Heart right ventricle (tissue), 16 donors: ENCODE measurements around the gene PLAC8L1. TPM values are rescaled to one million over a fixed set of nuclear protein-coding genes. Genes with fewer than 3 reads are reported as not detected.

ENCODE experiments used
- ATAC-seq, 8 donors: fragments of 200-7000 bp; cut with Tn5 transposase; one replicate each; pipeline ENCODE4 v1.9.1; 2020; ENCODE audit warnings: mild to moderate bottlenecking in 8 of 8, moderate library complexity in 8 of 8, moderate number of reproducible peaks in 1 of 8
- DNase-seq, 2 donors: peaks; one replicate each; pipeline ENCODE4 v3.0.0-alpha.2; 2020
- H3K27ac ChIP-seq, 10 donors: fragments of 200-600 bp; sonication (generic) in 2 of 10; one replicate each; pipeline versions ENCODE4 v1.5.0 to v1.8.0; 2020 to 2022; ENCODE audit warnings: mild to moderate bottlenecking in 3 of 10
- H3K27me3 ChIP-seq, 7 donors: fragments of 200-600 bp; one replicate each; pipeline ENCODE4 v1.8.0; 2021 to 2022; ENCODE audit warnings: mild to moderate bottlenecking in 2 of 7
- H3K36me3 ChIP-seq, 9 donors: fragments of 200-600 bp; sonication (generic) in 1 of 9; one replicate each; pipeline versions ENCODE4 v1.5.0 to v1.8.0; 2020 to 2022; ENCODE audit warnings: mild to moderate bottlenecking in 2 of 9
- H3K4me1 ChIP-seq, 9 donors: fragments of 200-600 bp; sonication (generic) in 1 of 9; one replicate each; pipeline versions ENCODE4 v1.5.0 to v1.8.0; 2020 to 2022; ENCODE audit warnings: mild to moderate bottlenecking in 4 of 9
- H3K4me3 ChIP-seq, 10 donors: fragments of 200-600 bp; sonication (generic) in 2 of 10; one replicate each; pipeline versions ENCODE4 v1.5.0 to v1.8.0; 2020 to 2022; ENCODE audit warnings: mild to moderate bottlenecking in 7 of 10, moderate library complexity in 2 of 10
- H3K9me3 ChIP-seq, 11 donors: fragments of 200-600 bp in 10 of 11; sonication (generic) in 2 of 11; one replicate each; pipeline versions ENCODE4 v1.5.0 to v1.8.0; 2013 to 2022; ENCODE audit warnings: mild to moderate bottlenecking in 2 of 11, control low read depth in 1 of 11, moderate library complexity in 1 of 11
- WGBS, 2 donors: extraction: QIAGEN DNeasy Blood & Tissue Kit; methylation state at CpG; one replicate each; pipeline ENCODE4 v1.1.7; 2013; ENCODE audit warnings: inconsistent platforms in 1 of 2; 5-methylcytosine and 5-hydroxymethylcytosine counted together
- intact Hi-C, 10 donors: fragments of 100-400 bp; cut with DNase I; formaldehyde crosslinking; loops; one replicate each; pipeline versions ENCODE4 v1.11.1 to v1.14.2; 2022
- polyA plus RNA-seq, 2 donors: library from polyadenylated mRNA; stranded (reverse); fragments of 200-250 nt; gene quantifications; one replicate each; pipeline ENCODE4 v1.2.3, GENCODE V29; 2013
- total RNA-seq, 10 donors: library from RNA; stranded (reverse); fragmentation: NEBNext Ultra II Directional in 3 of 10; extraction: Animal tissue kit (Norgen Biotek cat#: 25700) in 3 of 10; gene quantifications; one replicate each; pipeline versions ENCODE4 v1.2.1 to v1.2.4, GENCODE V29; 2021 to 2023
- TF ChIP-seq, protein P1 (sequence below), 9 donors: fragments of 200-600 bp; sonication (generic) in 2 of 9; IDR thresholded peaks; one replicate each; pipeline versions ENCODE4 v1.5.0 to v1.8.0; 2021 to 2022; ENCODE audit warnings: antibody characterized with exemption in 9 of 9, mild to moderate bottlenecking in 5 of 9, moderate library complexity in 1 of 9
- donor health status: Arrhythmogenic right ventricular cardiomyopathy.
- donor health status: ischemic (EF 13 %, LVEDD 7.1; RV severe dilation, severe dysfunction).
- donor health status: healthy with polysubstance abuse.
- donor health status: DM: no; HTN: yes; CAD: no.
- donor health status: DM: no; HTN: no; CAD: no.
- donor health status: ischemic (EF 25% LVEDD 6.9; RV normal size, moderate dysfunction).
- donor health status: ischemic (EF 25% LVEDD 5.7; RV mildly dilated, moderate dysfunction).
- donor health status: healthy.
- donor health status: DM: yes; HTN: yes; CAD: no.
- donor health status: Ischemic cardiomyopathy.
- donor health status: ischemic (EF 35%, LVEDD 5.7; RV mildly dilated, moderate dysfunction).
- donor health status: nonischemic (EF 11% LVEDD 7.7; RV severe dilation, severe dysfunction).
- donor health status: DM: yes; HTN: yes; CAD: no.
- donor health status: PGD.
- donor health status: ischemic (EF 29% LVEDD 5.4; RV normal size, mild dysfunction).
- donor health status: nonischemic (EF 23%, LVEDD 6.1; RV moderate dilation, normal function).

PLAC8L1 gene
- total and polyA plus RNA-seq, 12 donors: 0.16 to 0.98 (median 0.56) TPM; not detected in 7

DNA sequence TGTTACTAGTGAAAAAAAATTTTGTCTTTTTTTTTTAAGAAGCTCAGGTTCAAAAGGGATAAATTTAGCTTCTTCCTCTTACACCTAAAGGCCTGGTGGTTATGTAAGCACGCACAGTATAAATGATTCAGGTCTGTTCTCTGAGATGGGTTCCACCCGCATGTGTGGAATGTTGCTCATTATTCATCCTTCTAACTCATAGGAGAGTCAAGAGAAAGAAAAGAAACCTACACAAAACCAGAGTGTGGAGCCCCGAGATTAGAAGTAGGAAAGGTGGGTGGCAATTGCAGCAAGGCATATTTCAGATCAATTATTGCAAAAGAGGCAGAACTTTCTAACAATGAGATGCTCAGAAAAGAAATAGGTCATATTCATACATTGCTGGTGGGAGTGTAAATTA lies 13.5 kb downstream of the PLAC8L1 start:
- DNase-seq (no peak), ATAC-seq (no peak)
- Histone ChIP-seq H3K27me3 (no peaks in the 10 kb centered on the region), H3K36me3 (no peaks in the 10 kb centered on the region), H3K4me1 (no peaks in the 10 kb centered on the region), H3K27ac (no peak overlapping the region), H3K4me3 (no peak overlapping the region), H3K9me3 (no peaks in the 10 kb centered on the region)
- intact Hi-C loops: no loop called here
- TF ChIP-seq, protein P1, sequence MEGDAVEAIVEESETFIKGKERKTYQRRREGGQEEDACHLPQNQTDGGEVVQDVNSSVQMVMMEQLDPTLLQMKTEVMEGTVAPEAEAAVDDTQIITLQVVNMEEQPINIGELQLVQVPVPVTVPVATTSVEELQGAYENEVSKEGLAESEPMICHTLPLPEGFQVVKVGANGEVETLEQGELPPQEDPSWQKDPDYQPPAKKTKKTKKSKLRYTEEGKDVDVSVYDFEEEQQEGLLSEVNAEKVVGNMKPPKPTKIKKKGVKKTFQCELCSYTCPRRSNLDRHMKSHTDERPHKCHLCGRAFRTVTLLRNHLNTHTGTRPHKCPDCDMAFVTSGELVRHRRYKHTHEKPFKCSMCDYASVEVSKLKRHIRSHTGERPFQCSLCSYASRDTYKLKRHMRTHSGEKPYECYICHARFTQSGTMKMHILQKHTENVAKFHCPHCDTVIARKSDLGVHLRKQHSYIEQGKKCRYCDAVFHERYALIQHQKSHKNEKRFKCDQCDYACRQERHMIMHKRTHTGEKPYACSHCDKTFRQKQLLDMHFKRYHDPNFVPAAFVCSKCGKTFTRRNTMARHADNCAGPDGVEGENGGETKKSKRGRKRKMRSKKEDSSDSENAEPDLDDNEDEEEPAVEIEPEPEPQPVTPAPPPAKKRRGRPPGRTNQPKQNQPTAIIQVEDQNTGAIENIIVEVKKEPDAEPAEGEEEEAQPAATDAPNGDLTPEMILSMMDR (IDR thresholded peaks at IDR 0.05): no peak
- 95 to 97% methylated on average over 3 of the region's 3 CpGs for WGBS, 2 donors

GRCh38 chr5:146089287-146089686 lies 16.1 kb downstream of the PLAC8L1 start:
- no peaks in the 10 kb centered on the region for H3K4me1 ChIP-seq
- intact Hi-C loops: no loop called here
- H3K27ac ChIP-seq: no peak overlapping the region
- no peaks in the 10 kb centered on the region for H3K27me3 ChIP-seq
- TF ChIP-seq, protein P1 (IDR thresholded peaks at IDR 0.05): no peak
- no peaks in the 10 kb centered on the region for H3K36me3 ChIP-seq
- ATAC-seq (no peak), DNase-seq (no peak)
- no peak overlapping the region for H3K4me3 ChIP-seq
- no peaks in the 10 kb centered on the region for H3K9me3 ChIP-seq

DNA sequence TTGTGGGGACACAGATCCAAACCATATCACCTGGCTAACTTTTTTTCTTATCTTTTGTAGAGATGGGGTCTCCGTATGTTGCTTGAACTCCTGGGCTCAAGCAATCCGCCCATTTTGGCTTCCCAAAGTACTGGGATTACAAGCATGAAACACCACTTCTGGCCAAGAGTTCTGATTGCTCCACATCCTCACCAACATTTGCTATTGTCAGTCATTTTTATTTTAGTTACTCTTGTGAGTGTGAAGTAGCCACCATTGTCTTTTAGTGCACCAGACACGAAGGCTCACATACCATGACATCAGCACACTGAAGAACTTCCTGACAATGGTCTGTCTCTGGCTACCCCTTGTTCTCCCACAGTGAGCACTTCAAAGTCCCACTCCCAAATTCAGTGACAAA lies 17.3 kb downstream of the PLAC8L1 start:
- 86 to 89% methylated on average over 3 of the region's 3 CpGs for WGBS, 2 donors
- no peaks in the 10 kb centered on the region for H3K36me3 ChIP-seq

GRCh38 chr5:146084376-146084775 lies 21.0 kb downstream of the PLAC8L1 start:
- Histone ChIP-seq H3K4me3 (no peak overlapping the region), H3K36me3 (no peaks in the 10 kb centered on the region), H3K27me3 (no peaks in the 10 kb centered on the region), H3K27ac (no peak overlapping the region), H3K9me3 (no peaks in the 10 kb centered on the region), H3K4me1 (peaks cover 0 to 25% (median 10%) of the 10 kb centered on the region in 9 donors)
- 96% methylated on average over 4 of the region's 4 CpGs for WGBS, 2 donors
- intact Hi-C loops: no loop called here
- DNase-seq (no peak), ATAC-seq (no peak)
- TF ChIP-seq, protein P1 (IDR thresholded peaks at IDR 0.05): no peak

More for the DNA sequence above, 17.3 kb downstream of the PLAC8L1 start:
- no peak overlapping the region for H3K27ac ChIP-seq
- TF ChIP-seq, protein P1 (IDR thresholded peaks at IDR 0.05): no peak
- DNase-seq (no peak), ATAC-seq (no peak)
- H3K27me3 ChIP-seq: no peaks in the 10 kb centered on the region
- intact Hi-C loops: no loop called here
- H3K4me1 ChIP-seq: no peaks in the 10 kb centered on the region
- H3K9me3 ChIP-seq: no peaks in the 10 kb centered on the region
- no peak overlapping the region for H3K4me3 ChIP-seq
